OCI-LY3 (cell line): ENCODE results near the gene CLSTN3.

Source experiments
- EZH2phosphoT487 ChIP-seq: fragments of 200-600 bp; shearing (Covaris generic); IDR thresholded peaks from 2 replicates; pipeline ENCODE4 v1.6.1; 2018; ENCODE audit warnings: antibody characterized with exemption, mixed run types, low read depth
- TF ChIP-seq, protein P1 (sequence below): fragments of 200-600, 300-600 bp; sonication (generic); IDR thresholded peaks from 2 replicates; pipeline ENCODE4 v1.5.1; 2014; ENCODE audit warnings: antibody characterized with exemption, low read length, low read depth

DNA sequence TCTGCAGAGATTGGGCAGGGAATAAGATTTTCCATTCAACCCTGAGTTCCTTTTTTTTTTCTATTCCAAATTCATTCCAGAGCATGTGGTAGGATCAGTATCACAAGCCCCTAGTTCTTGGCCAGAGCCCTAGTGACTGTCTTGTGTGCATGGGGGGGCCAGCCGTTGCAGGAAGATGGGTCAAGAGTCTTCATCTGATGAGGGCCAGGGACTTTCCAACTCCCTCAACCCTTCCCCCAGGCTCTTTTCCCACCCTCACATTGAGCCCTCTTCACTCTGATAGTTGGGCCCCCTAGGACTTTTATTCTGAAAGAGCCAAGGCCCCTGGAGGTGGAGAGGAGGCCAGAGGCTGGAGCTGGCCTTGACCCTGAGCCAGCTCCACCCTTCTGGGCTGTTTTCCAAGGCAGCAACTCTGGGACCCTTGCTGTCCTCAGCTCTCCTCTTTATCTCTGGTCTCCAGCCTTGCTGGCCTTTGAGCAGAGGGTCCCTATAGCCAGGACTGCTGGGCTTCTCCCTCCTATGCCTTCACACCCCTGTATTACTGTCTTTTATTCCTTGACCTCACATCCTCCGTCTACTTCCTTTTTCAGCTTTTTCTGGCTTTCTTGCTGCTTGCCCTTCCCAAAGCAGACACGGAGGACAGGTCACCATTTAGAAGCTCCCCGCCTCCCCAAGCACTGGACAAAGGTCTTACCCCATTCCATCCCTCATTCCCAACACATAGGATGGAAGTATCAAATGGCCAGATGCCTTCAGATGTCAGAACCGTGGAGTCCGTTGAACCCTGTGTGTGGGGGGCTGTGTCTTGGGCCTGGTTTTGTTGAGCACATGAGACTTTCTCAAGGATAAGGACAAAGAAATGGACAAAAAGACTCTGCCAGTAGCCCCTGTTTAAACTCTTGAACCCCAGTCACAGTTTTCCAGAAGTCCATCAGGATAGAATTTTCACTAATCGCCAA lies 7.1 kb upstream of the CLSTN3 start:
- TF ChIP-seq, protein P1, sequence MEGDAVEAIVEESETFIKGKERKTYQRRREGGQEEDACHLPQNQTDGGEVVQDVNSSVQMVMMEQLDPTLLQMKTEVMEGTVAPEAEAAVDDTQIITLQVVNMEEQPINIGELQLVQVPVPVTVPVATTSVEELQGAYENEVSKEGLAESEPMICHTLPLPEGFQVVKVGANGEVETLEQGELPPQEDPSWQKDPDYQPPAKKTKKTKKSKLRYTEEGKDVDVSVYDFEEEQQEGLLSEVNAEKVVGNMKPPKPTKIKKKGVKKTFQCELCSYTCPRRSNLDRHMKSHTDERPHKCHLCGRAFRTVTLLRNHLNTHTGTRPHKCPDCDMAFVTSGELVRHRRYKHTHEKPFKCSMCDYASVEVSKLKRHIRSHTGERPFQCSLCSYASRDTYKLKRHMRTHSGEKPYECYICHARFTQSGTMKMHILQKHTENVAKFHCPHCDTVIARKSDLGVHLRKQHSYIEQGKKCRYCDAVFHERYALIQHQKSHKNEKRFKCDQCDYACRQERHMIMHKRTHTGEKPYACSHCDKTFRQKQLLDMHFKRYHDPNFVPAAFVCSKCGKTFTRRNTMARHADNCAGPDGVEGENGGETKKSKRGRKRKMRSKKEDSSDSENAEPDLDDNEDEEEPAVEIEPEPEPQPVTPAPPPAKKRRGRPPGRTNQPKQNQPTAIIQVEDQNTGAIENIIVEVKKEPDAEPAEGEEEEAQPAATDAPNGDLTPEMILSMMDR: no peak
- TF ChIP-seq EZH2phosphoT487: no peak
